OCI-M1 (cell line): Measurements from ENCODE around the gene TTC33.
"Not testable (repeated sequence)": the region's sequence is repeated elsewhere in the genome, so short reads cannot be mapped to it uniquely, and the experiment has no call there.

Experiments
- DNase-seq: peaks from one replicate; lab custom pipeline; 2025; lab: John Stamatoyannopoulos, UW

The TTC33 gene

GRCh38 chr5:40569546-40570270 lies 186.1 kb downstream of the TTC33 start:
- DNase-seq = no peak

DNA sequence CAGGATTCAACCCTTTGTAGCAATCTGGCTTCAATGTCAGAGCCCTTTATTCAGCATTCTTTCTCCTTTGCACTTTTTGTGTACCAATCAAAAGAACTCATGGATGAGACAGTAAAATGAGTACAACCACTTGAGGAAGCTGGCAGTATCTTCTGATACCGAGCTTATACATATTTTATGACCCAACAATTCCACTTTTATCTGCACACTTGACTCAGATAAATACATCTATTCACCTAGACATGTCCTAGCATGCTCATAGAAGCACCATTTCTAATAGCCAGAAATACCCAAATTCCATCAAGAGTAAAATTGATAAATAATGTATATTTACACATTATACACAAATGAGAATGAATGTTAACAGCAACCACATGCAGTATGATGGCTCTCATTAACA lies 187.2 kb downstream of the TTC33 start:
- no peak for DNase-seq

GRCh38 chr5:40563173-40563572 lies 192.6 kb downstream of the TTC33 start:
- DNase-seq = not testable (repeated sequence)

- no peak for DNase-seq
Measured at GRCh38 chr5:40560474-40561110, 195.2 kb downstream of the TTC33 start.

DNA sequence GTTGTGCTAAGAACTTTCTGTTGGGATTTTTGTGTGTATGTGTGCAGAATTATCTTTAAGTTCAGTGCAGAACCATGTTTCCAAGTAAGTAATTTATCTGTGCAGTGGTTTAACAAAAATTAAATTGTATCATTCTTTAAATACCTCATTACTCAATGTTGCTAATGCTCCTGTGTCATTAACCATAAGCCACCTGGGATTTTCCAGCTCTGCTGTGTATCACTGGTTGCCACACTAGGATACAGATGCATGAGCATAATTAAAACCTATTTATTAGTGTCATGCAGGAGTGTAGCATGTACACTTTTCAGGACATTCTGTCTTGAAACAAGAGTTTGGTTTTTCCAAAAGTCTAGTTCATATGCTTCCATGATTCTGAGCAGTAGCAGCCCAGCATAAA lies 196.5 kb downstream of the TTC33 start:
- no peak for DNase-seq

DNA sequence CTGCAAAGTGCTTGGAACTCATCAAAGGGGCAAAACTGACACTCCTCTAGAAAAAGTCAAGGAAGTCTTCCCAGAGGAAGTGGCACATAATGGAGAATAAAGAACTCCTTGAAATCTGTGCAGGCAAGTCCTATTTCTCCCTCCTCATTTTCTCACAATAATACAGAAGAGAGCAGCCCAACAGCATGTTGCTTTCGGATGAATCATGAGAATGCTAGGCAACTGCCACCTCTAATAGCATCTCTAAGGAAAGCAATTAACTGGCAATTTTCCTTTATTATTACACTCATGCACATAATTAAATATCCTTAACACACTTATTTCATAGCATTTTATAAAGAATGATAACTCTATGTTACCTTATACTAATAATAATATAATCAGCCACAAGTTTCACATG lies 198.3 kb downstream of the TTC33 start:
- no peak for DNase-seq

DNA sequence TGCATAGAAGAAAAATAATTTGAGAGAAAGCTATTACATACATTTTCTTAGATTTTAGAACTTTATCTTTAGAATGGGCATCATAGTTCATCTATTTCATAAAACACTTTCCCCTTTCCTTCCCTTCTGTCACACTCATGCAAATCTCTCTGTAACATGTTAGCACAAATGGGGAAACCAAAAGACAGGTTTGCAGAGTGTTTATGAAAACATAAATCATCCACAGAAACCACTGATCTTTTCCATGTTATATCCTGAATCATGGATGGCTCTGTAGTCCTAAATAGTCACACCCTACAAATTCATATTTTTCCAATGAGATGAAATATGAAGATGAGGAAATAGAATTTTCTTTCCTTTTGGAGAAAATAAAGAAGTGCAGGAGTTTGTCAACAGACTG lies 198.9 kb downstream of the TTC33 start:
- DNase-seq = no peak

- no peak for DNase-seq
Measured at GRCh38 chr5:40555886-40556285, 199.9 kb downstream of the TTC33 start.

DNA sequence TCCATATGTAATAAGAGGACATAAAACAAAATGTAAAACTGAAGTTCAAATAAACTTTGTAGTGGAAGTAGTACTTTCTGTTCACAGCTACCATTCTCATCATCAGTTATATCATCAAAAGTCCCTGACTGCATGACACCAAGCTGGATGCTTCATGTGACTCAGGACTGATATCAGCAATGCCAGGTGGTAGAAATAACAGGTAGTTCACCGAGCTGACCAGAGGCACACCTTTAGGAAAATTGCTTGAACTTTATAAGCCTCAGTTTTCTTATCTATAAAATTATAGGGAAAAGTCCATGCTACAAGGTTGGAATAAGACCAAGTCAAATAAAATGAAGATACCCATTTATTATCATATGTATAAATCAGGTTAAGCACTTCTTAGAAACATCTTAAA lies 200.9 kb downstream of the TTC33 start:
- DNase-seq = no peak

DNA sequence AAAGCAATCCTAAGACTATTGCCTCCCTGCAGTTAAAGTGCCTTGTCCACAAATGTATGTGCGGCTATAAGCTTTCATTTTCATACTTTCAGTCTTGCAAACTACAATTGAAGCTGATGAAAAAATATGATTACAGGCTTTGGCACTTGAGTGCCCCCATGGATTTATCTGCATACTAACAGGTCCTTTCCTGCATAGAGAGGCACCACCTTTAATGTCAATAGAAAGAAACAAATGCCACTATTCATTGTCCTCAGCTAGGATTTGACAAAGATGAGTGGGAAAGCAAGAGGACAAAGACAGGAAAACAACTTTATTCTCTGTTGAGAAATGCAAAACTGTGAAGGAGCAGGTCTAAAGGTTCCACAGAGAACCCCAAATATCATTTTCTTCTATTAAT lies 201.7 kb downstream of the TTC33 start:
- peak; percentile 32 for DNase-seq

GRCh38 chr5:40552981-40553380 lies 202.8 kb downstream of the TTC33 start:
- DNase-seq = no peak

GRCh38 chr5:40551496-40552491 lies 204.0 kb downstream of the TTC33 start:
- DNase-seq = no peak

DNA sequence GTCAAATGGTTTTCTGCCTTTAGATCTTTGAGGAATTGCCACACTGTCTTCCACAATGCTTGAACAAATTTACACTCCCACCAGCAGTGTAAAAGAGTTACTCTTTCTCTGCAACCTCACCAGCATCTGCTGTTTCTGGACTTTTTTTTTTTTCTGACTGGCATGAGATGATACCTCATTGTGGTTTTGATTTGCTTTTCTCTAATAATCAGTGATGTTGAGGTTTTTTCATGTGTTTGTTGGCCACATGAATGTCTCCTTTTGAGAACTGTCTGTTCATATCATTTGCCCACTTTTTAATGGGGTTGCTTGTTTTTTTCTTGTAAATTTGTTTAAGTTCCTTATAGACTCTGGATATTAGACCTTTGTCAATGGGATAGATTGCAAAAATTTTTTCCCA lies 205.3 kb downstream of the TTC33 start:
- DNase-seq = no peak

DNA sequence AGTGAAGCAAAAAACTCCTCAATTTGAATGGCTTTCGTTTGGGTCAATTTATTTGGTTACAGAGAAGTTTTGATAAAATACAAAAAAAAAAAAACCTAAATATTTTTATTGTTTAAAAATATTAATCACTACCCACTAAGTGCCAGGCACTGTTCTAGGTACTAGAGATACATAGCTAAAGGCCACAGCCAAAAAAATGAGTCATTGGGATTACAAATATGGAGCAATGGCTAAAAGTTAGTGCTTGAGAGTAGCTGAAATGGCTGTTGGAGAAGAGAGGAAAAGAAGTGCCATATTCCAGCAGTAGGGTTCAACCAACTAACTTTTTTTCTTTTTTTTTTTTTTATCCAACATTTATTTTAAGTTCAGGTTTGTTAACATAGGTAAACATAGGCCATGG lies 206.1 kb downstream of the TTC33 start:
- no peak for DNase-seq

GRCh38 chr5:40547994-40548575 lies 207.7 kb downstream of the TTC33 start:
- no peak for DNase-seq

GRCh38 chr5:40547557-40547956 lies 208.2 kb downstream of the TTC33 start:
- no peak for DNase-seq

- no peak for DNase-seq
Measured at GRCh38 chr5:40540301-40540700, 215.5 kb downstream of the TTC33 start.

DNA sequence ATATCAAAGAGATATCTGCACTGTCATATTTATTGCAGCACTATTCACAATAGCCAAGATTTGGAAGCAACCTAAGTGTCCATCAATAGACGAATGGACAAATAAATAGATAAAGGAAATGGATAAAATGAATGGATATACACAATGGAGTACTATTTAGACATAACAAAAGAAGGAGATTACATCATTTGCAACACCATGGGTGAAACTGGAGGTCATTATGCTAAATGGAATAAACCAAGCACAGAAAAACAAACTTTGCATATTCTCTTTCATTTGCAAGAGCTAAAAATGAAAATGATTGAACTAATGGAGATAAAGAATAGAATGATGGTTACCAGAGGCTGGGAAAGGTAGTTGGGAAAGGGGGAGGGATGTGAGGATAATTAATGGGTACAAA lies 231.1 kb downstream of the TTC33 start:
- no peak for DNase-seq

- DNase-seq = no peak
Measured at GRCh38 chr5:40521925-40522324, 233.8 kb downstream of the TTC33 start.

DNA sequence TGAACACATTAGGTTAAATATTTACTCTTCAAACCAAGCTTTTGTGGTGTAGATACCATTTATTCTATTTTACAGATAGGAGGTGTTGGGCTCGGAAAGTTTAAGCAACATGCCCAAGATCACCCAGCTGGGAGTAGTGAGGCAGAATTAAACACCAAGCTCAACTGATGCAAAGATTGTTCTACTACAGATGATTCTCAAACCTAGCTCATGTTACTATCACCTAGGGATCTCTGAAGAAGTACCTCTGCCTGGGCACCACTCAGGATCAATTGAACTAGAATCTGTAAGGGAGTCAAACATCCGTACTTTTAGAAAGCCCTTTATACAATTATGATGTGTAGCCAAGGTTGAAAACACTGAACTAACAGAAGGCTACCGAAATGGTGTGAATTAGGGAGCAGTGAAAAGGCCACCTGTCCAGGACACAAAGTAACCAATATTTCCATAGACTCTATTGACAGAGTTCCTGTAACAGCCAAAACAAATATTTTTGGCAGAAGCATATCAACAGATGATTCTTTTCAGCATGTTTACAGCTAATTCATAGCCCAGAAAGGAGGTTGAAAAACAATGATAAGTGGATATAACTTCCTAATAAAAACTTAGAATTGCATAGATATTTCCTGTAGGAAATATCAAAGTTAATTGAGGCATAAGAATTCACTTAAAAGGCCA lies 234.5 kb downstream of the TTC33 start:
- no peak for DNase-seq

DNA sequence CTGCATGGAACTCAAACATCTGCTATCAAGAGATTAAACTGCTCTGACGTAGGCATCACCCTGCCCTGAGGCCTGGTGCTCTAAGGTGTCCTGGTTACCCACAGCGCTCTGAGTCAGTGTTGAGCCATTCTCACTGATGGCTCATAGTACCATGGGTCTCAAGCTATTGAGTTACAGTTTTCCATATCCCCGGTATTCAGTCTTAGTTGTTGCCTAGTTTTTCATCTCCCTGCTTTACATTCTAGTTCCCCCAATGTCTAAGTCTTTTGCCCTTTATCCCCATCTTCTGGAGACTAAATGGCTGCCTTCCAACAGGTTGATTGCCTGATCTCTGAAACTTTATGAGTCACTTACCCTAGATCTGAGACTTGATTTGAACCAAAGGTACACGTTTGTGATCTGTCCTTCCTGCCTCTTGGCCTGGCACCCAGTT lies 237.3 kb downstream of the TTC33 start:
- no peak for DNase-seq

- no peak for DNase-seq
Measured at GRCh38 chr5:40515476-40515875, 240.3 kb downstream of the TTC33 start.
